Body of pancreas (tissue), 4 donors: Measurements from ENCODE around the gene CERCAM. TPM values are rescaled to one million over a fixed set of nuclear protein-coding genes. Genes with fewer than 3 reads are reported as not detected.

ENCODE experiments used
- ATAC-seq: fragments of 150-250 bp; one replicate; pipeline ENCODE4 v1.9.1; 2016
- DNase-seq, 4 donors: peaks; one replicate each; pipeline ENCODE4 v3.0.0-alpha.2; 2019
- H3K27ac ChIP-seq, 4 donors: fragments of 200-600 bp; sonication (generic); 1 replicate in 3 of 4; 2 replicates in 1 of 4; pipeline versions ENCODE4 v1.5.1 to v1.6.1; 2016 to 2019; ENCODE audit warnings: mild to moderate bottlenecking in 1 of 4, mixed read lengths in 1 of 4, moderate library complexity in 1 of 4
- H3K27me3 ChIP-seq, 2 donors: fragments of 200-600 bp; sonication (generic); one replicate each; pipeline ENCODE4 v1.6.0; 2016; ENCODE audit warnings: mild to moderate bottlenecking in 1 of 2
- H3K36me3 ChIP-seq, 2 donors: fragments of 200-600 bp; sonication (generic); replicated peaks in 1 of 2; 2 replicates each; pipeline ENCODE4 v1.5.1; 2016; ENCODE audit warnings: low read depth in 2 of 2; ENCODE audit not compliant: insufficient read depth in 1 of 2
- H3K4me1 ChIP-seq: fragments of 200-600 bp; sonication (generic); one replicate; pipeline ENCODE4 v1.6.0; 2016
- H3K4me3 ChIP-seq, 2 donors: fragments of 200-600 bp; sonication (generic); 1 replicate in 1 of 2; 2 replicates in 1 of 2; pipeline ENCODE4 v1.5.1; 2016 to 2019
- H3K9me3 ChIP-seq, 3 donors: fragments of 200-600 bp; sonication (generic); 1 replicate in 2 of 3; 2 replicates in 1 of 3; pipeline ENCODE4 v1.5.1; 2016
- CTCF ChIP-seq, 7 experiments: fragments of 450-650 bp in 4 of 7; fragments of 200-600 bp in 3 of 7; sonication (generic) in 3 of 7; IDR thresholded peaks; one replicate each; pipeline ENCODE4 v1.5.1; 2016 to 2019; ENCODE audit warnings: antibody characterized with exemption in 7 of 7
- POLR2A ChIP-seq, 3 donors: fragments of 450-650 bp; IDR thresholded peaks; one replicate each; pipeline ENCODE4 v1.6.1; 2016; ENCODE audit warnings: antibody characterized with exemption in 3 of 3, mild to moderate bottlenecking in 2 of 3
- WGBS, 2 donors: methylation state at CpG; one replicate each; pipeline ENCODE4 v1.1.5; 2017; 5-methylcytosine and 5-hydroxymethylcytosine counted together
- intact Hi-C: fragments of 100-400 bp; cut with DNase I; formaldehyde crosslinking; loops from one replicate; pipeline ENCODE4 v1.15.1; 2023
- total RNA-seq, 2 donors: library from RNA; depleted of rRNA; stranded (reverse); fragments of >200 nt; gene quantifications; one replicate each; pipeline ENCODE4 v1.1.0, GENCODE V29; 2016

Gene CERCAM
- total RNA-seq, 2 donors from 2014 or later: 28.0 to 42.0 TPM

GRCh38 chr9:128416014-128416413, 4.6 kb upstream of the CERCAM start:
- H3K4me1 ChIP-seq: peaks cover 14% of the 10 kb centered on the region
- no peaks in the 10 kb centered on the region for H3K9me3 ChIP-seq
- no peak overlapping the region for H3K27ac ChIP-seq
- WGBS, 2 donors: 33 to 42% methylated on average over 6 of the region's 6 CpGs
- TF ChIP-seq POLR2A (IDR thresholded peaks at IDR 0.05) (no peak), CTCF (IDR thresholded peaks at IDR 0.05) (no peak)
- no peaks in the 10 kb centered on the region for H3K36me3 ChIP-seq
- no peak for ATAC-seq
- no peak for DNase-seq
- H3K27me3 ChIP-seq: no peaks in the 10 kb centered on the region
- H3K4me3 ChIP-seq: no peak overlapping the region
- intact Hi-C loops: no loop called here

DNA sequence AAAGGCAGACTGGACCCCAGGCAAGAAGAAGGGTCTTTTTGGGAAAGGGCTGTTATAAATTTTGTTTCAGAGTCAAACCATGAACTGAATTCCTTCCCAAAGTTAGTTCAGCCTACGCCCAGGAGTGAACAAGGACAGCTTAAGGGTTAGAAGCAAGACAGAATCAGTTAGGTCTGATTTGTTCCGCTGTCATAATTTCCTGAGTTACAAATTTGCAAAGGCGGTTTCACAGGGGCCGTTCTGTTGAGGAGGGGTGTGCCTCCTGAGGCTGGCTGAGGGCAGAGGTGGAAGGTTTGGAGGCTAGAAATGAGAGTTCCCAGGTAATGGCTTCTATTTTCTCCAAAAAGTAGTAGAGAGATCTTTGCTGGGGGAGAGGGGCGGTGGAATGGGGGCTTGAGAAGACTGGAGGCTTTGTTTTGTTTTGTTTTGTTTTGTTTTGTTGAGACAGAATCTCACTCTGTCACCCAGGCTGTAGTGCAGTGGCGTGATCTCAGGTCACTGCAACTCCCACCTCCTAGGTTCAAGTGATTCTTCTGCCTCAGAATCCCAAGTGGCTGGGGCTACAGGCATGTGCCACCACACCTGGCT, 4.1 kb upstream of the CERCAM start:
- ATAC-seq: no peak
- WGBS, 2 donors: 58 to 61% methylated on average over 5 to 6 of the region's 6 CpGs
- peaks cover 19% of the 10 kb centered on the region for H3K4me1 ChIP-seq
- H3K9me3 ChIP-seq: no peaks in the 10 kb centered on the region
- H3K4me3 ChIP-seq: no peak overlapping the region
- H3K36me3 ChIP-seq: no peaks in the 10 kb centered on the region
- intact Hi-C loops: no loop called here
- TF ChIP-seq POLR2A (IDR thresholded peaks at IDR 0.05) (no peak), CTCF (IDR thresholded peaks at IDR 0.05) (no peak)
- H3K27me3 ChIP-seq: no peaks in the 10 kb centered on the region
- H3K27ac ChIP-seq: no peak overlapping the region
- DNase-seq: no peak

DNA sequence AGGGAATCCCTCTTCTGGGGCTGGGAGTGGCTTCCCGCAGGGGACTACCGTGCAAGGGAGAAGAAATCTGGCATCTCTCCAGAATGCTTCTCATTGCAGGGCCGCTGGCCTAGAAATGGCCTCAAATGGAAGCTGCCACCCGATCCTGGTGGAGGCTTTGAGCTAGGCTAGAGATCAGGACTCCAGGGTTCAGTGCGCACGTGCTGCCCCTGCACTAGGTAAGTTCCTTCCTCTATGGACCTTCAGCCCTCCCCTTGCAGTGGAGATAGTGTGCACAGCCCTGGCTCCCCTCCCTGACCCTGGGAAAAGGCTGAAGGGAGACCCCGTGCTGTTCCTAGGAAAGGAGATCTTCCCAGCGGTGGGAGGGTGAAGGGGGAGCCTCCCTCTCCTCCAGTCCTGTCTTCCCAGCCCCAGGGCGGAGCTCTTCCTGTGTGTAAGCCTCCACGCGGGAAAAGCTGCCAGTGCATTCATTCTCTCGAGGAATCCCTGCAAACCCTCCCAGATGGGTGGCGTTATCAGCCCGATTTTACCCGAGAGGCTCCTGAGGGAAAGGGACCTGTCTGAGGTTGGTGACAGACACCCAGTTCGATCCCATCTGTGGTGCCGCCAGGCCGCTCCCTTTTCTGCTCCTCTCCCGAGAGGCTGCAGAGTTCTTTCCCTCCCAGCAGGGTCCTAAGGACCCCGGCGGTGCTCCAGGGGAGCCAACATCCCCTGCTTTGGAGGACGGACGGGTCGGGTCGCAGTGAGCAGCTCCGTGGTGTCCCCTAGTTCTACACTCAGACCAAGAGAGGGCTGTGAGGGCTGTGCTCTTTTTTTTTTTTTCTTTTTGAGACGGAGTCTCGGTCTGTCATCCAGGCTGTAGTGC, 1.4 kb upstream of the CERCAM start:
- DNase-seq: peak in 2 of 4 donors; percentile 14 to 22
- intact Hi-C loops: no loop called here

GRCh38 chr9:128420060-128420650, 502 bp upstream of the CERCAM start:
- H3K27ac ChIP-seq: peak overlapping the region in 3 of 4 donors; percentile 37 to 67 (median 56)
- ATAC-seq (peak; percentile 85), DNase-seq (peak; percentile 67 to 80 (median 72))
- no peak for TF ChIP-seq POLR2A (IDR thresholded peaks at IDR 0.05)
- peak; percentile 65 to 84 (median 73) for TF ChIP-seq CTCF (IDR thresholded peaks at IDR 0.05)
- no peaks in the 10 kb centered on the region for H3K36me3 ChIP-seq
- H3K9me3 ChIP-seq: no peaks in the 10 kb centered on the region
- H3K4me1 ChIP-seq: peaks cover 21% of the 10 kb centered on the region
- H3K27me3 ChIP-seq: no peaks in the 10 kb centered on the region
- H3K4me3 ChIP-seq: peak overlapping the region; percentile 81 to 99
- intact Hi-C loops: no loop called here
- WGBS, 2 donors: 0% methylated on average over 11 to 57 of the region's 59 CpGs

More for the DNA sequence above, 1.4 kb upstream of the CERCAM start:
- H3K9me3 ChIP-seq: no peaks in the 10 kb centered on the region
- H3K4me3 ChIP-seq: peak overlapping the region; percentile 81 to 99
- no peak for ATAC-seq
- peaks cover 21% of the 10 kb centered on the region for H3K4me1 ChIP-seq
- no peaks in the 10 kb centered on the region for H3K27me3 ChIP-seq
- WGBS, 2 donors: 11 to 12% methylated on average over 20 to 28 of the region's 28 CpGs
- no peak overlapping the region for H3K27ac ChIP-seq
- no peaks in the 10 kb centered on the region for H3K36me3 ChIP-seq
- TF ChIP-seq POLR2A (IDR thresholded peaks at IDR 0.05) (no peak), CTCF (IDR thresholded peaks at IDR 0.05) (no peak)
